Measurements from ENCODE around the gene ENGASE.

- no peak for TF ChIP-seq POLR2A (IDR thresholded peaks at IDR 0.05; ENCODE audit: low read depth)
- no peak for TF ChIP-seq CTCF (IDR thresholded peaks at IDR 0.05)
These were observed 33.0 kb downstream of the ENGASE start for GRCh38 chr17:79107499-79108231.
